Measurements from ENCODE around the gene FAM184A.
"Not testable (repeated sequence)": the region's sequence is repeated elsewhere in the genome, so short reads cannot be mapped to it uniquely, and the experiment has no call there.

Gene FAM184A, protein sequence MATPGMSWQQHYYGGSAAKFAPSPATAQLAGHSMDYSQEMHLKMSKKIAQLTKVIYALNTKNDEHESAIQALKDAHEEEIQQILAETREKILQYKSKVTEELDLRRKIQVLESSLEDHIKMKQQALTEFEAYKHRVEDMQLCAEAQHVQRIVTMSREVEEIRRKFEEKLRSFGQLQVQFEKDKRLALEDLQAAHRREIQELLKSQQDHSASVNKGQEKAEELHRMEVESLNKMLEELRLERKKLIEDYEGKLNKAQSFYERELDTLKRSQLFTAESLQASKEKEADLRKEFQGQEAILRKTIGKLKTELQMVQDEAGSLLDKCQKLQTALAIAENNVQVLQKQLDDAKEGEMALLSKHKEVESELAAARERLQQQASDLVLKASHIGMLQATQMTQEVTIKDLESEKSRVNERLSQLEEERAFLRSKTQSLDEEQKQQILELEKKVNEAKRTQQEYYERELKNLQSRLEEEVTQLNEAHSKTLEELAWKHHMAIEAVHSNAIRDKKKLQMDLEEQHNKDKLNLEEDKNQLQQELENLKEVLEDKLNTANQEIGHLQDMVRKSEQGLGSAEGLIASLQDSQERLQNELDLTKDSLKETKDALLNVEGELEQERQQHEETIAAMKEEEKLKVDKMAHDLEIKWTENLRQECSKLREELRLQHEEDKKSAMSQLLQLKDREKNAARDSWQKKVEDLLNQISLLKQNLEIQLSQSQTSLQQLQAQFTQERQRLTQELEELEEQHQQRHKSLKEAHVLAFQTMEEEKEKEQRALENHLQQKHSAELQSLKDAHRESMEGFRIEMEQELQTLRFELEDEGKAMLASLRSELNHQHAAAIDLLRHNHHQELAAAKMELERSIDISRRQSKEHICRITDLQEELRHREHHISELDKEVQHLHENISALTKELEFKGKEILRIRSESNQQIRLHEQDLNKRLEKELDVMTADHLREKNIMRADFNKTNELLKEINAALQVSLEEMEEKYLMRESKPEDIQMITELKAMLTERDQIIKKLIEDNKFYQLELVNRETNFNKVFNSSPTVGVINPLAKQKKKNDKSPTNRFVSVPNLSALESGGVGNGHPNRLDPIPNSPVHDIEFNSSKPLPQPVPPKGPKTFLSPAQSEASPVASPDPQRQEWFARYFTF

DNA sequence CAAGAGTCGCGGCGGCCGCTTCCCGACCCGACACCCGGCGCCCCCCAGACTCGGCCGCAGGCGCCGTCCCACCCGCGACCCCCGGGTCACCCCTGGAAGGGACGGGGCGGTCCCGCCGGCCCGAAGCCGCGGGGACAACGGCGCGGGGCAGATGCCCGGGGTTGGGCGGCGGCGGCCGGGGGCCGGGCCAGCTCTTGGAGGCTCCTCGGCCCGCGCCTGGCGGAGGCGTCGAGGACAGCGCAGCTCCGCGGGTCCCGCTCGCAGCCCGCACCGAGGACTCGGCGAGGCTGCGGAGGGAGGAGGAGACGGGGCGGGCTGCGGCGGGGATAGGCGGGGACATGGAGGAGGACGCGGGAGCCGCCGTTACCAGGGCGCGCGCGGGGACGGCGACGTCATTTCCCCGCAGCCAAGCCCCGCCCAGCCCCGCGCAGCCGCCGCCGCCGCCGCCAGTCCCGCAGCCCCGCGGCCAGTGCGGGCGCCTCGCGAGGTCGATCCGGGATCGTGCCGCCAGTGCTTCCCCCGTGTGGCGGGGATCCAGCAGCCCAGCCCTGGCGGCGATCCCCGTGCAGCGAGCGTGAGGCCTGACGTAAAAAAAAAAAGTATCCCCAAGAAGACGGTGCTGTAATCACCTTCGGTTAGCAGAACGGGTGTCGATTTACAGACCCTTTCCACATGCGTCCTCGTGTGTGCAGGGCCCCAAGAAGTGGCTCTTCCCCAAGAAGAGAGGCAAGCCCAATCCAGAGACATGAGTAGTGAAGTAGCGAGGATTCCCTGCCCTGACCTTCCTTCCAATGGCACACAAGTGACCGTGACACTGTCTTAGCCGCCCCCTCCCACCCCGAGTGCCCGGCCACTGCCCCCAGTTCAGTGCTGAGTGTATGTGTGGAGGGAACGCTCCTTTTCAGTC, at the start of gene FAM184A:
Gene FAM184A, minus strand, starts transcription at position 289 of the 907 bp plus-strand sequence. CDS start 365 bp downstream, outside the sequence.
- DNase-seq = peak; percentile 81

DNA sequence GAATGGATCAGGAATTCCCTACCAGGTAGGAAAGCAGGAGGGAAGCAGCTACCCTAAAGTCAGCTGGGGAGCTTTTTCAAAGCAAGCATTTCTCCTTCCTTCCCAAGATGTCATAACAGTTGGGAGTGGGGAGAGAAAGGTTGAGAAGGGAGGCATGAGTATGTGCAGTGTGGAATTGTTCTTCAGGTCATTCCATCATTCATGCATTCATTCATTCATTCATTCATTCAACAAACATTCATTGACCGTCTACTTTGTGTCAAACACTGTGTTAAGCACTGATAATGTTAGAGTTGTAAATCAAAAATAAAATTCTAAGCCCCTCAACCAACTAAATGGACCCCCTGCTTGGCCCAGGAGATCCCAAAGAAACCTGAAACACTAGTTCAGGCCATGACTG, 49.2 kb upstream of the FAM184A start:
- no peak for DNase-seq

DNA sequence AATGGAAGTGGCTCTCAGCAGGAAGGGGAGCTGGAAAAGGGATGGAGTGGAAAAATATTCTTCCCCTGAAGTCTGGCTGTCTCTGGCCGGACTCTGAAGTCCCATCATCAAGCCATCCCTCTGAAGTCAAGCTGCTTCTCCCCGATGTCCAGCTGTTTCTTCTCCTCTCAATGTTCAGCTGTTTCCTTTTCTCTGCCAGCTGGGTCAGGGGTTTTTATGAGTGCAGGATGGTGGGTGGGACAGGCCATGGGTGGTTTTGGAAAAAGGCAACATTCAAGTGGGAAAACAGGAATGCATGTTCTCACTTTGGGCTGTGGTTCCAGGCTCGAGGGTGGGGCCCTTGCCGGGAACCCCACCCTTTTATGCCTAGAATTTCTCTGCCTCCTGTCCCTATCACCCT, 48.4 kb upstream of the FAM184A start:
- DNase-seq = no peak

DNA sequence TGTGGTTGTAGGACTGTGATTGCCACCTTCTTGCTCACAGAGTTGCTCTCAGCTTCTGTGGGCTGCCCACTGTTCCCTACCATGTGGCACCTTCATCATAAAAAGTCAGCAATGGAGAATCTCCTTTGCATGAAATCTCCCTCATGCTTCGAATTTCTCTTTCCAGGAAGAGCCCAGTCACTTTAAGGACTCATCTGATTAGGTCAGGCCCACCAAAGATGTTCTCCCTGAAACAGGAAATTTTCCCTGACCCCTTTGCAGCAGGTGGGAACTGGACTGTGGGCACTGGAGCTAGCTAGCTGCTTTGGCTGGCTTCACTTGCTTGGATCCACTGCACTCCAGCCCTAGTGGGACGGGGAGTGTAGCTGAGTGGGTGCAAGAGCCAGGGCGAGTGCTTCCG, 47.7 kb upstream of the FAM184A start:
- DNase-seq = no peak

DNA sequence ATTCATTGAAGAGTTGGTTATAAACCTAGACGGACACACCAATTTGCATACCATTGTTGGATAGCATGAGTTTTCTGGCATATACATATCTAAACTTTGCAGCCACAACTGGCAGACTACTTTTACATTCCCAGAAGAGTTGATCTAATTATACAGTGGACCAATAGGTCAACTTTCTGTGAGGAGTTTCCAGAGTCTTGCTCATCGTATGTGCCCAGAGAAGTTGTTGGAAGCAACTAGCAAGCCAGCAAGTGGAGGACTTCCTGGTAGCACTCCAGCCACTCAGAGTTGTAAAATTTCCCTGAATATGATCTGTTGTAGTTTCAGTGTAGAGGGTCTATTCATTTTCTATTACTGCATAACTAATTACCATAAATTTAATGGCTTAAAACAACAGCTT, 47.1 kb upstream of the FAM184A start:
- DNase-seq = no peak

DNA sequence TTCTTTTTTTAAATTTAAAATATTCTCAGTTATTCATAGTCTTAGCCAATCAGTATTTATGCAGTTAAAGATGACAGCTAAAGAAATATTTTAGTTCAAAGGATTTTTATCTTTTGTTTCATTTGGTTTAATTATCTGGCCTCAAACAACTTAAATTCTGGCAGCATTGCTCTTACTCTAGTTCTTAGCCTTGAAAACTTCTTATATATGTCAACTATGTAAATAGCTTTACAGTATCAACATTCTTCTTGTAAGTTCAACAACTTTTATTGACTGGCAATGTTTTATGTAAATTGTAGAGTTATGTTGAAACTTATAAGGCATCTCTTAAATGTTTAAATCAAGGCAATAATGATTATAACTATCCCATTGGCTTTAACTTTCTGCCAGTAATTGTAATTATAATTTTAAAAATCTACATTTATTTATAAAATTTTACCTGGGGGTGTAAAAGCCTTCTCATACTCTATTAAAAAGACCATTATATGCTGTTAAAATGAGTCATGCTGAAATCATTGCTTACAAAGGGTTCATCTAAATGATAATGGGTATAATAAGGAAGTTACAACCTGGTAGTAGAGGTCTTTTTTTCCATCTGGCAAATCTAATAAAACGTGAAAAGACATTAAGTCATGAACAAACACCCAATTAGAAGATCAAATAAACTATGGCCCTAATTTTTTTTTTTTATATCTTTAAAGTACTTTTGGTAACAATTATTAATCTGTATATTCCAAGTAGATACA, 45.8 kb upstream of the FAM184A start:
- DNase-seq = no peak

DNA sequence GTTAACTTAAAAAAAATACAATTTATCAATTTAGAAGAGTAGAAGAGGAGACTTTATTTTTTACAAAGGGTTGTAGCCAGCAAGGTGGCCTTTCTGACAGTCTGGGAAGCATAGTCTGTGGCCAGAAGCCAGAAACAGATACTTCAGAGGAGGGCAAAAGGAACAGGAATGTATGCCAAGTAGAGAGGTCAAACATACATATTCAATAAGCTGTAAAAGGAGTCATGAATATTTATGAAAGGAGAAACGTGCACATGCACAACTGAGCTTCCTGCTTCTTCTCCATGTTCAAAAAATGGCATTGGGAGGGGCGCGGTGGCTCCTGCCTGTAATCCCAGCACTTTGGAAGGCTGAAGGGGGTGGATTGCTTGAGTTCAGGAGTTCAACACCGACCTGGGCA, 43.9 kb upstream of the FAM184A start:
- no peak for DNase-seq

DNA sequence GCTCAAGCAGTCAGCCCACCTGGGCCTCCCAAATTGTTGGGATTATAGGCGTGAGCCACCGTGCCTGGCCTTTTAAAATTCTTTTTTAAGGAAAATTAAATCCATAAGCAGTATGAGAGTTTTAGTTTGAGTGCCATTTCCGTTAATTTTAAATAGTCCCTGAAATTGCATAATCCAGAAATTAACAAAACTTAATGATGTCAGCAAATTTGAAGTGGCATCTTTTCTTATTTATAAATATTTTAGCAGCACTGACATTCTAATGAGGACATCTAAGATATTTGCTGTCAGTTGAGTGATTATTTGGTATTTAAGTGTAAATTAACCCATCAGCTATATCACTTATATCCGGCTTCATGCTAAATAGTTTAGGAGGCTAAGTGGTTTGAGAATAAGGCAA, 42.9 kb upstream of the FAM184A start:
- DNase-seq = no peak

DNA sequence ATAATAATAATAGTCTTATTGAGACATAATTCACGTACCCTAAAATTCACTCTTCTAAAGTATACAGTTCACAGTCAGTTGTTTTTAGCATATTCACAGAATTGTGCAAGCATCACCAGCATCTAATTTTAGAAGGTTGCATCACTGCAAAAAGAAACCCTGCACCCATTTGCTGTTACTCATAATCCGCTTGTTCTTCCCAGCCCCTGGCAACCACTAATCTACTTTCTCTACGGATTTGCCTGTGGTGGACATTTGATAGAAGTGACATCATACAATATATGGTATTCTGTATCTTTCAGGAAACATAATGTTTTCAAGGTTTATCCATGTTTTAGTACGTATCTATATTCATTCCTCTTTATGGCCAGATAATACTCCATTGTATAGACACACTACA, 41.5 kb upstream of the FAM184A start:
- no peak for DNase-seq

DNA sequence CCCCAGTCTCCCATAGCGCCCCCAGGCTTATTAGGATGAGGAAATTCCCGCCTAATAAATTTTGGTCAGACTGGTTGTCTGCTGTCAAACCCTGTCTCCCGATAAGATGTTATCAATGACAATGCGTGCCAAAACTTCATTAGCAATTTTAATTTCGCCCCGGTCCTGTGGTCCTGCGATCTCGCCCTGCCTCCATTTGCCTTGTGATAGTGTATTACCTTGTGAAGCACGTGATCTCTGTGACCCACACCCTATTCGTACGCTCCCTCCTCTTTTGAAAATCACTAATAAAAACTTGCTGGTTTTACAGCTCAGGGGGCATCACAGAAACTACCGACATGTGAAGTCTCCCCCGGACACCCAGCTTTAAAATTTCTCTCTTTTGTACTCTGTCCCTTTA, 40.6 kb upstream of the FAM184A start:
- not testable (repeated sequence) for DNase-seq

DNA sequence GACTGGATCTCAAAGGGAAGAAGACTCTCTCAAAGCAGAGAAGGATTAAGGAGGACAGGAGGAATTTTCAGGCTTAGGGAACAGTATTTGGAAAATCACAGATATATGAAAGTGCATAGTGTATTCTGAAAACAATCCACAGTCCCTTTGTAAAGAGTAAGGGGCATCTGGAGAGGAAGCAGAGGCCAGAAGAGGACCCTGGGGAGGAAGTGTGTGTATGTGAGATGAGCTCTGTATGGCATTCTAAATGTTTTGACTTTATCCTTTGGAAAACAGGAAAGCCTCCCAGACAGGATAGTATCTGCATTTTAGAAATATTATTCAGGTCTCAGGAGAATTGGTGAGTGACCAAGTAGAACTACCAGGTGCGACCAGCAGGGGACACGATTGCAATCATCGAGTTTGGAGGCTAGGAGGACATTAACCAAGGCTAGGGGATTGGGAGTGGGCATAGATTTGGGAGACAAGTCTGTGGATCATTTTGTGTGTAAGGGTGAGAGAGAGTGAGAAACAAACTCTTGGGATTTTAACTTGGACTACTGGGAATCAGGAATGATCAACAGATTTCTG, 38.3 kb upstream of the FAM184A start:
- no peak for DNase-seq

DNA sequence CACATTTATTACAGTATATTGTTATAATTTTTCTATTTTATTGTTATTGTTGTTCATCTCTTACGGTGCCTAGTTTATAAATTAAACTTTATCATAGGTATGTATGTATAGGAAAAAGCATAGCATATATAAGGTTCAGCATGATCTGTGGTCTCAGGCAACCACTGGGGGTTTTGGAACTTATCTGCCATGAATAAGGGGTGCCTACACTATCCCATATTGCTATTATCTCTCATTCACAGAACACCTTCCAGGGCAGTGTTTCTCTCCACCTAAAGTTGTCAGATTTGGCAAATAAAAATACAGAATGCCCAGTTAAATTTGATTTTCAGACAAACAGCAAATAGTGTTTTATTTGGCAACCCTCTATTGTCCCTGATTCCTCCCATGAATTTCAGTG, 35.5 kb upstream of the FAM184A start:
- no peak for DNase-seq

DNA sequence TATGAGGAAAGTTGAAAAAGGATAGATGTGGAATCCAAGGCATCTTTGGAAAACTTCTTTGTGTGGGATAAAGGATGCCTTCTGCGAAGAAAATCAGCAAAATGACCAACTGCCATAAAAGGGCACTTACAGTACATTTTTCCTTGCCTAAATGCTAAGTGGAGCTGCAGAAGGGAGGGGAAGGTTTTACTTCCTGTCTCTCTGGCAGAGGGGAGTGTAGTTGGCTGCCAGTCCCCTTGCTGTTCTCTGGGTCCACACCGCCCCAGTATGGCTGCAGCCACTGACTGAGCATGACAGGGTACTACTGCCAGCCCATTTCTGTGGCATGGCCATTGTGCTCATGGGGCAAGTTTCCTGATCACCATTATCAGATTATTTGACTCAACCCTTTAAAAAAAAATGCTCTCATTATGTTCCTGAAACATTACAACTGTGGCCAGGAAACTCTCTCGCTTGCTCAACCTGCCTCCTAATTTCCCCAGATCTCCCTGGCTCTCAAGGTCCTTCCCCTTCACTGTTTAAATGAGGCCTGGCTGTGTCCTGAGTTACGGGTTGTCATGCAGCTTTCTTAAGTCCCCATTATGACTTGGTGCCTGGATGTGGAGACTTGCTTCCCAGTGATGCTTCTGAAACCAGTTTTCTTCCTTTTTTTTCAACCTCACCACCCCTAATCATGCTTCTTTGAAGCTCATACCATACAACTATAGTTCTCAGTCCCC, 34.5 kb upstream of the FAM184A start:
- no peak for DNase-seq

DNA sequence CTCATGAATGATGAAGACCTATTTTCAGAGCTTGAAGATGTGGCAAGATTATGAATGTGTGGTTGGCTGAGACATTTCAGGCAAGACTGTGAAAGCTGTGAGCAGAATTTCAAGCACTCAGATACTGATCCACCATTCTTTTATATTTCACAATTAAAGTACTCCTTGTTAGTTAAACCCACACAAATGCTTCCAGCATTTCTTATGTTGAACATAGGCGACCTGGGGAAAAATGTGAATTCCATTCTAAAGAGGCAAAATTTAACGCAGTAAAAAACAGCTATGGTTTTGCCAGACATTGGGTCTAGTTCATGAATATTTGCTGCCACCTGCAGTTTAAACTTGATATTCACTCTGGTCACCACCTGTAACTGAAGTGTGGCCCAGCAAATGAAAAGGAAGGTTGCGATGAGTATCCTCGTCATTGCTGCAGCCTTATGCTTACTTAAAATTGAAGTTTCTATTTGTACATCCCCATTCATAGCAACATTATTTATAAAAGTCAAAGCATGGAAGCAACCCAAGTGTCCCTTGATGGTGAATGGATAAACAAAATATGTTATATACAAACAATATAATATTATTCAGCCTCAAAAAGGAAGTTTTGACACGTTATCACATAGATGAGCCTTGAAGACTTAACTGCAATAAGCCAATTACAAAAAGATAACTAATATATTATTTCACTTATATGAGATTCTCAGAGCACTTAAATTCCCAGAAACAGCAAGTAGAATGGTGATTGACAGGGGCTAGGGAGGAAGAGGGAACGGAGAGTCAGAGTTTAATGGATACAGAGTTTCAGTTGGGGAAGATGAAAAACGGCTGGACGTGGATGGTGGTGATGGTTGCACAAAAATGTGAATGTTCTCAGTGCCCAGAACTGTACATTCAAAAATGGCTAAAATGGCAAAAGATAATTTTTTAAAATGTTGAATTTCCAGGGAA, 32.4 kb upstream of the FAM184A start:
- DNase-seq = peak; percentile 75

DNA sequence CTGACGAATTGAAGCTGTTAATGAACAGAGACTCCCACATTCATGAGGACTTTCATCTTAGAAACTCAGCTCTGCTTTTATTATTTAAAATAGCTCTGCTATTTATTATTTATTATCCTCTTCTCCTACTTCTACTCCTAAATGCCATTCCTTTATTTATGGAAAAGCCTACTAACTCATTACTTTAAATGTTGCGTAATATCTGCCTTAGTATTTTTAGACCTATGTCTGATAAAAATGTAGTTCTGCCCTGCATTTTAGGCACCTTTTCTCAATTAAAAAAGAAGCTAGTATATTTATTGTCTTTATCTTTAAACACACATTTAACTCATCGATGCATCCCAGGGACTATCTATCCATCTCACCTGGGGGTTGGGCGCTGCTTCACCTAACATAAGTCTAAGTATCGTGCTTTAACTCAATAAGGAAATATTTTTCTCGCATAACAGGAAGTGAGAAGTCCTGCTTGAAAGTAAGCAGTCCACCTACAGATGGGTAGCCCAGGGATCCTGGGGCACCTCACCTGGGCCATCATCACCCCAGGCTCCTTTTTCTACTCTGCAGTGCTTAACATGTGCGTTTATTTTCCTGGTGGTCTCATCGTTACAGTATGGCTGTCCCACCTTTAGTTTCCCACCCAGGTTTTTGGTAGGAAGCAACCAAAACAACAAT, 31.3 kb upstream of the FAM184A start:
- DNase-seq = no peak

DNA sequence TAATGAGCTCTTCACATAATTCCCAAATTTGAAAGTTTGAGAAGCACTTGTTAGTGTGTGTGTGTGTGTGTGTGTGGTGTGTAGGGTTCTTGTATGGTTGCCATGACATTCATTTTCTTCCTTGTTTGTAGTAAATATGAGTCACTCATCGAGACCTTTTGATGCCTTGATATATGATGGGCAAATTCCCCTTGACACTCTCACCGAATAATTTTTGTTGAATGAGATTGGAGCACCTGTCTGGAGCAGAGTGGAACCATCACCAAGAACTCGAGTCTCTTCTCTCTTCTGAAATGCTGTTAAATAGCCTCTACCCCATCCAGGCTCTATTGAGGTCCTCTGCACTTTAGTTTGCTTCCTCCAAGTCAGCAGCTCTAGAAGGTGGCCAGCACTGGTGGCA, 29.6 kb upstream of the FAM184A start:
- no peak for DNase-seq

DNA sequence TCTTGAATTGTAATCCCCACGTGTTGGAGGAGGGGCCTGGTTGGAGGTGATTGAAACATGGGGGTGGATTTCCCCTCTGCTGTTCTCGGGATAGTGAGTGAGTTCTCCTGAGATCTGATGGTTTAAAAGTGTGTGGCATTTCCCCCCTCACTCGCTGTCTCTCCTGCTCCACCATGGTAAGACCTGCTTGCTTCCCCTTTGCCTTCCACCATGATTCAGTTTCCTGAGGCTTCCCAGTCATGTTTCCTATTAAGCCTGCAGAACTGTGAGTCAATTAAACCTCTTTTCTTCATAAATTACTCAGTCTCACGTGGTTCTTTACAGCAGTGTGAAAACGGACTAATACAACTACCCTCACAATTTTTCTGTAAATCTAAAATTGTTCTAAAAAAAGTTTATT, 26.8 kb upstream of the FAM184A start:
- DNase-seq = no peak

DNA sequence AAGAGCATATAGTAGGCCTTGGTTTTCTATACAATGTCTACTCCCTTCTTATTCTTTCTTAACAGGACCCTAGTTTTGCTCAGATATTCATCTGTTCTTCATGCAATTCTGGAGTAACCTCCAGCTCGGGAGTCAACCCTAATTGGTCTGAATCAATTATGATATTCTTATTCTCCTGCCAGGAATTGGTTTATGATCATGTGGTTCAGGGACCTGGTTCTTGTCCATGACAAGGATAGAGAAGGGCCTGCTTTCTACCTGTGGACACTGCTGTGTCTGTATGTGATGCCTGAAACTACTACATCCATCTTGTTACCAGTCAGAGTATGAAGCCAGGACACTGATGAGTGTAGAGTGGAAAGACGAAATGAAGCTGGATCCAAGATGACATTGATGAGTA, 24.4 kb upstream of the FAM184A start:
- no peak for DNase-seq

DNA sequence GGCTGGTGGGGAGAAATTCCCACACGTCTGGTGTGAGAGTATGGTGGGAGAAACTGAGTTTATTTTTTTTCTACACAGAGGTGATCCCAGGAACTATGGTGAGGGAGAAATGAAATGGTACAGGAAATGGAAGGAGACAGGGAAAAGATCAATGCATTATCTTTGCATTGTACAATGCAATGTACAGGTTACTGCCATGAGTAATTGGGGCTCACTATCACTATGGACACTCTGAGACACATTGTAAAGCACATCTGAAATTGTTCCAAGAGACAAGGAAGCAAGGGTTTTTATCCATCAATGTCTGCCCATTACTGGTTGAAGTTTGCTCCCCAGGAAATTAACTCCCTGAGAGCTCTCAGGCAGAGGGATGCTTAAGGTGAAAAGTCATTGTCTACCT, 21.7 kb upstream of the FAM184A start:
- no peak for DNase-seq

All from CD4-positive, alpha-beta T cell treated with Interleukin-12 subunit alpha and Interleukin-12 subunit beta, for 1 hour (primary cell).